Subcutaneous preadipocyte (primary cell): ENCODE data around the gene KLHL2. TPM values are rescaled to one million over a fixed set of nuclear protein-coding genes. Genes with fewer than 3 reads are reported as not detected.

Experiments
- small RNA-seq: library from RNA; depleted of rRNA; stranded (forward); fragments of <200 nt; gene quantifications from one replicate; pipeline ENCODE3, GENCODE V24; 2012
- total RNA-seq: library from RNA; depleted of rRNA; stranded (reverse); fragments of >200 nt; gene quantifications from 2 replicates; pipeline ENCODE4 v1.2.3, GENCODE V29; 2012

KLHL2 gene, protein sequence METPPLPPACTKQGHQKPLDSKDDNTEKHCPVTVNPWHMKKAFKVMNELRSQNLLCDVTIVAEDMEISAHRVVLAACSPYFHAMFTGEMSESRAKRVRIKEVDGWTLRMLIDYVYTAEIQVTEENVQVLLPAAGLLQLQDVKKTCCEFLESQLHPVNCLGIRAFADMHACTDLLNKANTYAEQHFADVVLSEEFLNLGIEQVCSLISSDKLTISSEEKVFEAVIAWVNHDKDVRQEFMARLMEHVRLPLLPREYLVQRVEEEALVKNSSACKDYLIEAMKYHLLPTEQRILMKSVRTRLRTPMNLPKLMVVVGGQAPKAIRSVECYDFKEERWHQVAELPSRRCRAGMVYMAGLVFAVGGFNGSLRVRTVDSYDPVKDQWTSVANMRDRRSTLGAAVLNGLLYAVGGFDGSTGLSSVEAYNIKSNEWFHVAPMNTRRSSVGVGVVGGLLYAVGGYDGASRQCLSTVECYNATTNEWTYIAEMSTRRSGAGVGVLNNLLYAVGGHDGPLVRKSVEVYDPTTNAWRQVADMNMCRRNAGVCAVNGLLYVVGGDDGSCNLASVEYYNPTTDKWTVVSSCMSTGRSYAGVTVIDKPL
- 7.3 and 10.6 TPM in 2 replicates for total RNA-seq

GRCh38 chr4:165207431-165208220 lies at the start of gene KLHL2:
Gene KLHL2 (plus strand): TSS chr4:165207561. CDS start chr4:165207877, 316 bp downstream.

DNA sequence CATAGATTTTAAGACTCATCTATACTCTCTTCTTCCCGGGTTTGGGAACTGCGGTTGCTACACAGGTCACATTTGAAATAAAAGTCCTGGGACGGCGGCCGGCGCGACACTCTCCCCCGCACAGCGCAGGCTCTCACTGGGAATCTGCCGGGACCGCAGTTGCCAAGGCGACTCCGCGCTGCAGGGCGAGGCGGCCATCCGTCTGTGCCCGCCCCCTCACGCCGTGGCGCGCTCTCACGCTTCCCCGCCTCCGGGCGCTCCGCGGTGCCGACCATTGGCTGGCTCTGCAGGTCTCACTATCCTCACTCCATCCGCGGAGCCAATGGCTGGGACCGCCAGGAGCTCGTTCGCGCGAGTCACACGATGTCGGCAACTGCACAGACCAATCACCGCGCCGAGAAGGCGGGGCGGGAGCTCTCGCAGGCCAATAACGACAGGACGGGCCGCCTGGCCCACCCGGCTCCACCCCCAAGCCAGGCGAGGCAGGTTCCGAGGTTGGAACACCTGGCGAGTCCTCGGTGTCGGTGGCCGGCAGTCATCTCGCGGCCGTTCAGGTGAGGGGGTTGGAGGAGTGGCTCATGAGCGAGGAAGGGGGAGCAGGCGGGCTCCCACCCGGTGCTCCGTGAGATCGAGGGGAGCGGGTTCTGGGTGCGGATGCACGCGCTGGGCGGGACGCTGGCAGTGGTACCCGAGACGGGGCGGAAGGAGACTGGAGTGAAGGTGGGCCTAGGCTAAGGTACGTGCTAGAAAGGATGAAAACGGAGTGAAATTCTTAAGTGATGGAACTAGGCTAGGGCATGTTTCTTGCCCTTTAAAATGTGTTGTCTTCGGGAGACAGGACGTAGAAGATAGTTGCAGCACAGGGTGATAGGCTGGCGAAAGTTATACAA lies 120.1 kb downstream of the KLHL2 start, which contains the start of gene MSMO1:
TSS of gene MSMO1 (plus strand) at position 459 of the 890 bp plus-strand sequence. CDS start 5,702 bp downstream, outside the sequence.

Small RNA genes lying within 50 kb of the gene (small RNA-seq; reads per million reads assigned to genes)
- not detected for gene RNU4-87P

Other genes with a start within 250 kb of the KLHL2 start
- 1.2 and 1.8 TPM in 2 replicates for gene TRIM61, start 229.9 kb upstream of the KLHL2 start, total RNA-seq
- gene TRIM60, start 175.6 kb upstream of the KLHL2 start, total RNA-seq = not detected in 2 replicates
- not detected in 2 replicates for gene TRIM75, start 153.7 kb upstream of the KLHL2 start, total RNA-seq
- 5.1 and 7.0 TPM in 2 replicates for gene TMEM192, start 94.7 kb upstream of the KLHL2 start, total RNA-seq
- 302 and 431 TPM in 2 replicates for gene MSMO1, start 120.1 kb downstream of the KLHL2 start, total RNA-seq
- gene CPE, start 171.4 kb downstream of the KLHL2 start, total RNA-seq = 2.0 and 7.0 TPM in 2 replicates